Activated naive CD4-positive, alpha-beta T cell treated with Interleukin-2 at 50 U/mL for 16 hours (primary cell): ENCODE results near the gene RUSC1.
"Not testable (repeated sequence)": the region's sequence is repeated elsewhere in the genome, so short reads cannot be mapped to it uniquely, and the experiment has no call there.

Source experiments
- DNase-seq: peaks from one replicate; pipeline ENCODE4 v3.0.0-alpha.2; 2020

Gene RUSC1

GRCh38 chr1:155324717-155325602 is 4.3 kb downstream of the RUSC1 start:
- no peak for DNase-seq

GRCh38 chr1:155325603-155325893 is 4.9 kb downstream of the RUSC1 start:
- DNase-seq = no peak

DNA sequence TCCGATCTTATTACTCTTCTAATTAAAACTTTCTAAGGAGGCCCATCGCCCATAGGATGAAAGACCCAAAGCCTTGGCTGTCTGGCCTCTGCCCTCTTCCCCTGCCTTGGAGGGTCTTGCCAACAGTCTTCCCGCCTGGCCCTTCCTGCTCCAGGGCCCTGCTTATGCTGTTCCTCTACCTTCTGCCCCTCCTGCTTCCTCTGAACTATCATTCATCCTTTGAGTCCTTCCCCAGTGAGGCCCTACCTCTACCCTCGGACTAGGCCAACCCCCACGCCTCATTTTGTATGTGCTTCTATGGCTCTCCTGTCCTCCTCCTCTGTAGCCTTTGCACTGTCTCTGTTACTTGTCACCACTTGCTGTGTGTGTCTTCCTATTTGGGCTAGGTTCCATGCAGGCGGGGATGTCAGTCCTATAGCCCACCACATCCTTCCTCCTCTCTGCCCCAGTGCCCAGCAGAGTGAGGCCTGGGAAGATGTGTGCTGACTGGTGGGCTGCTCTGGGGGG is 5.4 kb downstream of the RUSC1 start:
- peak; percentile 7 for DNase-seq

DNA sequence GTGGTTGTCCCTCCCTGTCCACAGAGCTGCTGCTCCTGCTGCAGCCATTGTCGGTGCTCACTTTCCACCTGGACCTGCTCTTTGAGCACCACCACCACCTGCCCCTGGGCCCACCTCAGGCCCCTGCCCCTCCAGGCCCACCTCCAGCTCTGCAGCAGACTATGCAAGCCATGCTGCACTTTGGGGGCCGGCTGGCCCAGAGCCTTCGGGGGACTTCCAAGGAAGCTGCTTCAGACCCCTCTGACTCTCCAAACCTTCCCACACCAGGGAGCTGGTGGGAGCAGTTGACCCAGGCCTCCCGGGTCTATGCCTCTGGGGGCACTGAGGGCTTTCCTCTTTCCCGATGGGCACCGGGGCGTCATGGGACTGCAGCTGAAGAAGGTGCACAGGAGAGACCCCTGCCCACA is 5.9 kb downstream of the RUSC1 start:
- no peak for DNase-seq

- DNase-seq = no peak
These were observed 7.3 kb downstream of the RUSC1 start for GRCh38 chr1:155327981-155328380.

GRCh38 chr1:155328856-155329255 is 8.2 kb downstream of the RUSC1 start:
- not testable (repeated sequence) for DNase-seq

DNA sequence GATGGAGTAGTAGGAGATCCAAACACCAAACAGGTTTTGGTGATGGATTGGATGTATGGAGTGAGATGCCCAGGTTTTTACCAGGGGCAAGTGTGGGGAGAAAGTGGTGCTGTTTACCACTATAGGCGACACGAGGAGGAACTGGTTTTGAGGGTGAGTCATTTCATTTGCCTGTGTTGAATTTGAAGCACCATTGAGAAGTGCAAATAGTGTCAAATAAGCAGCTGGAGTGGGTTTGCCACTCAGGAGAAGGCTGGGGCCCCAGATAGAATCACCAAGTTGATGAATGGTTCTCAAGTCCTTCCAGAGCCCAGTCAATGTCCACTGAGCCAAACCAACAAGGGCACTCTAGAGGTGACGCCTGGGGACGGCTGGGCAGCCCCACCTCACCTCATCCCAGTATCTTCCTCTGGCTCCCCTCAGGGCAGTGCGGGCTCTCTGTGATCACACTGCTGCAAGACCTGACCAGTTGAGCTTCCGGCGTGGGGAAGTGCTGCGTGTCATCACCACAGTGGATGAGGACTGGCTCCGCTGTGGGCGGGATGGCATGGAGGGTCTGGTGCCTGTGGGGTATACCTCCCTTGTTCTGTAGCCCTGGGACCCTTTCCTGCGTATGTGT is 9.4 kb downstream of the RUSC1 start:
- DNase-seq = no peak

DNA sequence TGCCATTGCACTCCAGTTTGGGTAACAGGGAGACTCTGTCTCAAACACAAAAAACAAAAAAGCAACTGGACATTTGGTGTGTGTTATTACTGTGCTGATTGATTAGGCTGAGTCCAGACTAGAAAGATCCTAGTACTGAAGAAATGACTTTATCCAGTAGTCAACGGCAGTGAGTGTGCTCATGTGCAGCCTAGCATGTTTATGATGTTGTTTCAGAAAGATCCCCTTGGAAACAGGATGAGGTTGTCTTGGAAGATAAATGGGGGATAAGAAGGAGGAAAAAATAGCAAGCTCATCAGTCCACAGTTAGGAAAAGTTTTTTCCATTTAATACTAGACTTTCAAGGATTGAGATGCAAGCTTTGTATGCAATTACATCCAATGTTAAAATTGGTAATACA is 14.3 kb downstream of the RUSC1 start:
- DNase-seq = no peak

DNA sequence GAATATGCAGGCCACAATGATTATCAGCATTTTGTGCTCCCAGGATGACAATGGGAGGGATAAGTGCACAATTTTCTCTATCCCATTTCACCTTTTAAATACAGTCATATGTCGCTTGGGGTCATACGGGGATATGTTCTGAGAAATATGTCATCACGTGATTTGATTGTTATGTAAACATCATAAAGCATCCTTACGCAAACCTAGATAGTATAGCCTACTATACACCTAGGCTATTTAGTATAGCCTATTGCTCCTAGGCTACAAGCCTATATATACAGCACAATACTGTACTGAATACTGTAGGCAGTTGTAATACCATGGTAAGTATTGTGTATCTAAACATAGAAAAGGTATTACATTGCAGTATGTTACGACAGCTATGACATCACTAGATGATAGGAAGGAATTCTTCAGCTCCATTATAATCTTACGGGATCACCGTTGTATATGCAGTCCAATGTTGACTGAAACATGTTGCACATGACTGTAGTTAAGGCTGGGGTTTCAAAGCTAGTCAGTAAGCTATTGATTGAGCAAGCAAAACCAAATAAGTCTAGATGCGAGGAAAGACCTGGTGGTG is 18.9 kb downstream of the RUSC1 start:
- DNase-seq = no peak

- no peak for DNase-seq
These were observed 22.1 kb downstream of the RUSC1 start for GRCh38 chr1:155342842-155343241.

- no peak for DNase-seq
These were observed 31.9 kb downstream of the RUSC1 start for GRCh38 chr1:155352631-155353030.

DNA sequence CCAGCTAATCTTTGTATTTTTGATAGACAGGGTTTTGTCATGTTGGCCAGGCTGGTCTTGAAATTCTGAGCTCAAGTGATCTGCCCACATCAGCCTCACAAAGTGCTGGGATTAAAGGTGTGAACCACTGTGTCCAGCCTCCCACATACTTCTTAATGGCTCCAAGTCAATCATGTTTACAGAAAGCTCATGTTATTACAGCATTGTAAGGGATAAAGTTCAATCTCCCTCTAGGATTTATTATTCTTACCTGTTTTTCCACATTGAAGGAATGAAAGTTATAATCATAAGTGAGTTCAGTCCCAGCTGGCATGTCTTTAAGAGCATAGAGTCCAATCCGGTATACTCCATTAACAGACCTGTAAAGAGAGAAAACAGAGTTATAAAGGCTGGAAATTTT is 39.4 kb downstream of the RUSC1 start:
- no peak for DNase-seq

DNA sequence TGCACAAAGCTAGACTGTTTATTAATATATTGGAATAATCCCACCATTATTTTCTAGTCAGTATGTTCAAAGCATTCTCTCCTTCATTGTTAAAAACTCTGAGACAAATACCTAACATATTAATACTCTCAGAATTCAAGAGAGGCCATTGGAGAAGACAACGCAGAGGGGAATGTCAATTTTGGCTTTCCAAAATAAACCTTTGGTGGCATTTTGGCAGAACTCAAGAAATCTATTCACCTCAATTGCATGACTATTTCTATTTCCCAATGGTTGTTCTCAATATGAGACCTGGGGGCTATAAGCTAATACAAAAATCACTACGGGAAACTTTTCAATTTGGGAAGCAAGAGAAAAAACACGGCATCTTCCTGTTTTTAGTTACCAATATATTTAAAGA is 58.5 kb downstream of the RUSC1 start:
- DNase-seq = no peak

- no peak for DNase-seq
These were observed 59.0 kb downstream of the RUSC1 start for GRCh38 chr1:155379631-155380090.
